HCT116 (cell line): ENCODE results near the gene SYN1.

Experiments used
- CEBPB ChIP-seq: IDR thresholded peaks from 2 replicates; pipeline ENCODE4 v1.6.1; 2012; ENCODE audit warnings: low read depth
- EZH2phosphoT487 ChIP-seq: fragments of 200-600 bp; IDR thresholded peaks from 2 replicates; pipeline ENCODE4 v1.6.1; 2018; ENCODE audit warnings: antibody characterized with exemption, borderline replicate concordance
- POLR2A ChIP-seq: IDR thresholded peaks from 2 replicates; pipeline ENCODE4 v1.7.0; 2011; ENCODE audit warnings: borderline replicate concordance; ENCODE audit not compliant: insufficient read depth, insufficient read length; ENCODE audit errors: extremely low read depth
- YY1 ChIP-seq: IDR thresholded peaks from 2 replicates; pipeline ENCODE4 v1.6.1; 2011; ENCODE audit warnings: low read length, low read depth, moderate library complexity, mild to moderate bottlenecking; ENCODE audit not compliant: insufficient replicate concordance; ENCODE audit errors: extremely low read depth
- TF ChIP-seq, protein P1 (sequence below), 3 experiments: fragments of 200-600 bp in 1 of 3; sonication (generic) in 1 of 3; IDR thresholded peaks in 2 of 3; conservative IDR thresholded peaks in 1 of 3; 2 replicates each; pipeline ENCODE4 v1.5.1; 2012 to 2017; ENCODE audit warnings: low read depth in 2 of 3, low read length in 2 of 3, antibody characterized with exemption in 1 of 3, borderline replicate concordance in 1 of 3, control low read depth in 1 of 3, mild to moderate bottlenecking in 1 of 3, mixed read lengths in 1 of 3, mixed run types in 1 of 3, moderate library complexity in 1 of 3; ENCODE audit not compliant: insufficient read depth in 1 of 3
- TF ChIP-seq, protein P2 (sequence below): IDR thresholded peaks from 2 replicates; pipeline ENCODE4 v1.6.1; 2012
- TF ChIP-seq, protein P3 (sequence below): IDR thresholded peaks from 2 replicates; pipeline ENCODE4 v1.6.1; 2011; ENCODE audit warnings: mild to moderate bottlenecking, low read length, moderate library complexity; ENCODE audit not compliant: insufficient replicate concordance; ENCODE audit errors: extremely low read depth
- TF ChIP-seq, protein P4 (sequence below): IDR thresholded peaks from 2 replicates; pipeline ENCODE4 v1.6.1; 2012

DNA sequence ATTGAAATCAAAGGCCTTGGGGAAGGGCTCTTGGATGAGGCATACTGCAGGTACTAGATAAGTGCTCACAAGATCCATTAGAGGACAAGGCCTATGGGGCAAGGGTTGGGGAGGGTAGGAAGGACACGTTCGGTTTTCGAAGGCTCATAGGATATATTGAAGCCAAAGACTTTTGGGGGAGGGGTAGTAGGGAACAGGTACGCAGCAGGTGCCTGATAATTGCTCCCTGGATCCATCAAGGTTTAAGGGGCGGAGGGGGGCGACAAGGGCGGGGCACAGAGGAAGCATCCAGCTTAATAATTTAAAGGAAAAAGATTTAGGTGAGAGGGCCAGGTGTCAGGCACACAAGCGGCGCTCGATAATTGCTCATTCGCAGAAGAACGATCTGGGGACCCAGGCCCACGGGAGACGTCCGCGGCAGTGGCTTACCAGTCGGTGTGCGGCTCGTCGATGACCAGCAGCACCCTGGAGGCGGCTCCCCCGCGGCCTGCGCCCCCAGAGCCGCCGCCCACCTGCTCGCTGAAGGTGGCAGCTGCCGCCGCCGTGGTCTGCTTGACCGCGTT is 653 bp downstream of the SYN1 start:
- TF ChIP-seq, protein P1, sequence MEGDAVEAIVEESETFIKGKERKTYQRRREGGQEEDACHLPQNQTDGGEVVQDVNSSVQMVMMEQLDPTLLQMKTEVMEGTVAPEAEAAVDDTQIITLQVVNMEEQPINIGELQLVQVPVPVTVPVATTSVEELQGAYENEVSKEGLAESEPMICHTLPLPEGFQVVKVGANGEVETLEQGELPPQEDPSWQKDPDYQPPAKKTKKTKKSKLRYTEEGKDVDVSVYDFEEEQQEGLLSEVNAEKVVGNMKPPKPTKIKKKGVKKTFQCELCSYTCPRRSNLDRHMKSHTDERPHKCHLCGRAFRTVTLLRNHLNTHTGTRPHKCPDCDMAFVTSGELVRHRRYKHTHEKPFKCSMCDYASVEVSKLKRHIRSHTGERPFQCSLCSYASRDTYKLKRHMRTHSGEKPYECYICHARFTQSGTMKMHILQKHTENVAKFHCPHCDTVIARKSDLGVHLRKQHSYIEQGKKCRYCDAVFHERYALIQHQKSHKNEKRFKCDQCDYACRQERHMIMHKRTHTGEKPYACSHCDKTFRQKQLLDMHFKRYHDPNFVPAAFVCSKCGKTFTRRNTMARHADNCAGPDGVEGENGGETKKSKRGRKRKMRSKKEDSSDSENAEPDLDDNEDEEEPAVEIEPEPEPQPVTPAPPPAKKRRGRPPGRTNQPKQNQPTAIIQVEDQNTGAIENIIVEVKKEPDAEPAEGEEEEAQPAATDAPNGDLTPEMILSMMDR (IDR thresholded peaks at IDR 0.05 in 2 of 3, conservative IDR thresholded peaks at IDR 0.05 in 1 of 3; ENCODE audit: borderline replicate concordance in 1 of 3, insufficient read depth in 1 of 3, low read depth in 2 of 3, low read length in 2 of 3) = no peak
- TF ChIP-seq POLR2A (no peak), EZH2phosphoT487 (no peak), YY1 (no peak), CEBPB (no peak)
- TF ChIP-seq, protein P2, sequence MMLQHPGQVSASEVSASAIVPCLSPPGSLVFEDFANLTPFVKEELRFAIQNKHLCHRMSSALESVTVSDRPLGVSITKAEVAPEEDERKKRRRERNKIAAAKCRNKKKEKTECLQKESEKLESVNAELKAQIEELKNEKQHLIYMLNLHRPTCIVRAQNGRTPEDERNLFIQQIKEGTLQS = no peak
- TF ChIP-seq, protein P3, sequence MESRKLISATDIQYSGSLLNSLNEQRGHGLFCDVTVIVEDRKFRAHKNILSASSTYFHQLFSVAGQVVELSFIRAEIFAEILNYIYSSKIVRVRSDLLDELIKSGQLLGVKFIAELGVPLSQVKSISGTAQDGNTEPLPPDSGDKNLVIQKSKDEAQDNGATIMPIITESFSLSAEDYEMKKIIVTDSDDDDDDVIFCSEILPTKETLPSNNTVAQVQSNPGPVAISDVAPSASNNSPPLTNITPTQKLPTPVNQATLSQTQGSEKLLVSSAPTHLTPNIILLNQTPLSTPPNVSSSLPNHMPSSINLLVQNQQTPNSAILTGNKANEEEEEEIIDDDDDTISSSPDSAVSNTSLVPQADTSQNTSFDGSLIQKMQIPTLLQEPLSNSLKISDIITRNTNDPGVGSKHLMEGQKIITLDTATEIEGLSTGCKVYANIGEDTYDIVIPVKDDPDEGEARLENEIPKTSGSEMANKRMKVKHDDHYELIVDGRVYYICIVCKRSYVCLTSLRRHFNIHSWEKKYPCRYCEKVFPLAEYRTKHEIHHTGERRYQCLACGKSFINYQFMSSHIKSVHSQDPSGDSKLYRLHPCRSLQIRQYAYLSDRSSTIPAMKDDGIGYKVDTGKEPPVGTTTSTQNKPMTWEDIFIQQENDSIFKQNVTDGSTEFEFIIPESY = no peak
- TF ChIP-seq, protein P4, sequence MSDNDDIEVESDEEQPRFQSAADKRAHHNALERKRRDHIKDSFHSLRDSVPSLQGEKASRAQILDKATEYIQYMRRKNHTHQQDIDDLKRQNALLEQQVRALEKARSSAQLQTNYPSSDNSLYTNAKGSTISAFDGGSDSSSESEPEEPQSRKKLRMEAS = no peak
